ENCODE data around the gene GCNA. TPM values are rescaled to one million over a fixed set of nuclear protein-coding genes. Genes with fewer than 3 reads are reported as not detected.

GCNA gene
- total and polyA plus RNA-seq, 12 donors = 0.53 to 2.7 (median 1.4) TPM

DNA sequence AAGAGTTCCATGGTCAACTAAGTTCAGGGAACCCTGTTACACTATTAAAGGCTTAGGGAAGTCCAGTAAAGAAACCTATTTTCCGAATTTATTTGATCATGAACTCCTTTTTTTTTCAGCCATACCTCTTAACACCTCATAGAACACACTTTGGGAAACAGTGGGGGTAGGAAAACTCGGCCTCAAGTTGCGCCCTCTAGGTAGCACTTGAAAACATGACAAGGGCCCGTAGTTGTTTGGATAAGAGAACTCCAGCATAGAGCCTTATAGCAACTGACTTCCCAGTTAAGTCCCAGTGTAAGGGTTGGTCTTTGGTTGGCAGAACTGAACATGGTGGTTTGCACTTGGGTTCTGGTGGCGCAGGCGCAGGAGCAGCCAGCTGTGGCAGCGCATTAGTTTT lies 30.9 kb upstream of the GCNA start:
- ATAC-seq (no peak), DNase-seq (no peak)
- intact Hi-C loops (cut with DNase I) = loop anchor here in 1 of 10 donors (10.0 kb wide), 2 partner anchors 57 to 93 kb away; no protein-coding TSS in a partner anchor
- Histone ChIP-seq H3K4me1 (peaks cover 0 to 44% (median 25%) of the 10 kb centered on the region in 9 donors), H3K27me3 (peaks cover 0 to 38% (median 0%) of the 10 kb centered on the region in 7 donors), H3K9me3 (no peaks in the 10 kb centered on the region), H3K27ac (no peak overlapping the region), H3K4me3 (no peak overlapping the region), H3K36me3 (peaks cover 0 to 79% (median 2%) of the 10 kb centered on the region in 9 donors)
- TF ChIP-seq, protein P1, sequence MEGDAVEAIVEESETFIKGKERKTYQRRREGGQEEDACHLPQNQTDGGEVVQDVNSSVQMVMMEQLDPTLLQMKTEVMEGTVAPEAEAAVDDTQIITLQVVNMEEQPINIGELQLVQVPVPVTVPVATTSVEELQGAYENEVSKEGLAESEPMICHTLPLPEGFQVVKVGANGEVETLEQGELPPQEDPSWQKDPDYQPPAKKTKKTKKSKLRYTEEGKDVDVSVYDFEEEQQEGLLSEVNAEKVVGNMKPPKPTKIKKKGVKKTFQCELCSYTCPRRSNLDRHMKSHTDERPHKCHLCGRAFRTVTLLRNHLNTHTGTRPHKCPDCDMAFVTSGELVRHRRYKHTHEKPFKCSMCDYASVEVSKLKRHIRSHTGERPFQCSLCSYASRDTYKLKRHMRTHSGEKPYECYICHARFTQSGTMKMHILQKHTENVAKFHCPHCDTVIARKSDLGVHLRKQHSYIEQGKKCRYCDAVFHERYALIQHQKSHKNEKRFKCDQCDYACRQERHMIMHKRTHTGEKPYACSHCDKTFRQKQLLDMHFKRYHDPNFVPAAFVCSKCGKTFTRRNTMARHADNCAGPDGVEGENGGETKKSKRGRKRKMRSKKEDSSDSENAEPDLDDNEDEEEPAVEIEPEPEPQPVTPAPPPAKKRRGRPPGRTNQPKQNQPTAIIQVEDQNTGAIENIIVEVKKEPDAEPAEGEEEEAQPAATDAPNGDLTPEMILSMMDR (IDR thresholded peaks at IDR 0.05) = no peak
- 89 to 92% methylated on average over 5 to 7 of the region's 7 CpGs for WGBS, 2 donors

DNA sequence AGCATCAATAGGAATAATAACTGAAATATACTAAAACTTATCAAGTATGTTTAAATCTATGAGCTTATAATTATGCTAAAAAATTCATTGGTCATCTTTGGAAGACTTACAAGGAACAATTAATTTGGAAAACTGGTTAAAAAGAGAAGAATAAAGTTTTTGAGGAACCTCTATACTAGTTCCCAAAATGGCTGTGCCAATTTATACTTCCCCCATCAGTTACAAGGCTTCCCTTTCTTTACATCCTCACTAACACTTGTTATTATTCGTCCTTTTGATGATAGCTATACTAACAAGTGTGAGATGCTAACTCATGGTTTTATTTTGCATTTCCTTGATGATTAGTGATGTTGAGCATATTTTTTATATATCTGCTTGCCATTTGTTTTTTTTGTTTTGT lies 28.3 kb upstream of the GCNA start:
- WGBS, 2 donors = 73 to 74% methylated on average over 1 of the region's 1 CpG
- Histone ChIP-seq H3K9me3 (no peaks in the 10 kb centered on the region), H3K27ac (no peak overlapping the region), H3K27me3 (peaks cover 0 to 17% (median 0%) of the 10 kb centered on the region in 7 donors), H3K4me1 (peaks cover 0 to 19% (median 1%) of the 10 kb centered on the region in 9 donors), H3K36me3 (peaks cover 0 to 92% (median 2%) of the 10 kb centered on the region in 9 donors), H3K4me3 (no peak overlapping the region)
- TF ChIP-seq, protein P1 (IDR thresholded peaks at IDR 0.05) = no peak
- intact Hi-C loops (cut with DNase I) = loop anchor here in 1 of 10 donors (10.0 kb wide), 2 partner anchors 55 to 95 kb away; no protein-coding TSS in a partner anchor
- ATAC-seq (no peak), DNase-seq (no peak)

DNA sequence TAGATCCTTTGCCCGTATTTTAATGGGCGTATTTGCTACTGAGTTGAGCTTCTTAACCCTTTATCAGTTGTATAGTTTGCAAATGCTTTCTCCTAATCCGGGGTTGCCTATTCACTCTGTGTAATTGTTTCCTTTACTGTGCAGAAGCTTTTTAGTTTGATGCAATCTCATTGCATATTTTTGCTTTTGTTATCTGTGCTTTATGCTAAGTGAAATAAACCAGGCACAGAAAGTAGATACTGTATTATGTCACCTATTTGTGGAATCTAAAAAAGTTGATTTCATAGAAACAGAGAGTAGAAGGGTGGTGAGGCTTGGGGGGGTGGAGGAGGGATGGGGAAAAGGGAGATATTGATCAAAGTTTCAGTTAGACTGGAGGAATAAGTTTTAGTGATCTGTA lies 27.7 kb upstream of the GCNA start:
- H3K36me3 ChIP-seq = peaks cover 0 to 92% (median 2%) of the 10 kb centered on the region in 9 donors
- H3K4me3 ChIP-seq = no peak overlapping the region
- TF ChIP-seq, protein P1 (IDR thresholded peaks at IDR 0.05) = no peak
- ATAC-seq = no peak
- peaks cover 0 to 15% (median 0%) of the 10 kb centered on the region in 9 donors for H3K4me1 ChIP-seq
- no peak for DNase-seq
- H3K9me3 ChIP-seq = no peaks in the 10 kb centered on the region
- H3K27ac ChIP-seq = no peak overlapping the region
- H3K27me3 ChIP-seq = peaks cover 0 to 12% (median 0%) of the 10 kb centered on the region in 7 donors
- 31 to 63% methylated on average over 3 of the region's 3 CpGs for WGBS, 2 donors
- intact Hi-C loops (cut with DNase I) = no loop called here

DNA sequence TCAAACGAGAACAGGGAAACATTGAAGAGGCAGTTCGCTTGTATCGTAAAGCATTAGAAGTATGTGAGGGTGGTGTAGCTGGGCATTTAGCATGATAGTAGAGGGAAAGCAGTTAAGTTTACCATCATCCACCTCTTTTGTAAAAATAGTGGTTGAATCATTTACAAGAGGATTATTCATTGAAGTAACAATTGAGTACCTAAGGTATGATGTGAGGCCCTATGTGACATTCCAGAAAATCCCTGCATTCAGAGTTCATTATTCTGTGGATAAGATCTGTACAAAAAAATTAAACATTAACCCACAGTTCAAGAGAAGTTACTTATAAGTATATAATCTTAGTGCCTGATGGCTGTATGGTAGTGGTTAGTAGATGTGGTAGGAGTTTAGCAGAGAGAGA lies 22.2 kb upstream of the GCNA start:
- TF ChIP-seq, protein P1 (IDR thresholded peaks at IDR 0.05) = no peak

More for the DNA sequence above, 22.2 kb upstream of the GCNA start:
- DNase-seq (no peak), ATAC-seq (no peak)
- 72 to 79% methylated on average over 3 of the region's 3 CpGs for WGBS, 2 donors
- peaks cover 0 to 98% (median 10%) of the 10 kb centered on the region in 9 donors for H3K36me3 ChIP-seq
- intact Hi-C loops (cut with DNase I) = no loop called here
- H3K9me3 ChIP-seq = no peaks in the 10 kb centered on the region
- no peaks in the 10 kb centered on the region for H3K4me1 ChIP-seq
- no peak overlapping the region for H3K27ac ChIP-seq
- no peaks in the 10 kb centered on the region for H3K27me3 ChIP-seq
- H3K4me3 ChIP-seq = no peak overlapping the region
